NCI-H345 treated with DMSO at 0.1 percent for 48 hours (cell line): ENCODE data around the gene GLRA1.
"Not testable (repeated sequence)": the region's sequence is repeated elsewhere in the genome, so short reads cannot be mapped to it uniquely, and the experiment has no call there.

Source experiments
- DNase-seq: peaks from one replicate; lab custom pipeline; 2025; ENCODE audit not compliant: unreplicated experiment; lab: John Stamatoyannopoulos, UW

GLRA1 gene

DNA sequence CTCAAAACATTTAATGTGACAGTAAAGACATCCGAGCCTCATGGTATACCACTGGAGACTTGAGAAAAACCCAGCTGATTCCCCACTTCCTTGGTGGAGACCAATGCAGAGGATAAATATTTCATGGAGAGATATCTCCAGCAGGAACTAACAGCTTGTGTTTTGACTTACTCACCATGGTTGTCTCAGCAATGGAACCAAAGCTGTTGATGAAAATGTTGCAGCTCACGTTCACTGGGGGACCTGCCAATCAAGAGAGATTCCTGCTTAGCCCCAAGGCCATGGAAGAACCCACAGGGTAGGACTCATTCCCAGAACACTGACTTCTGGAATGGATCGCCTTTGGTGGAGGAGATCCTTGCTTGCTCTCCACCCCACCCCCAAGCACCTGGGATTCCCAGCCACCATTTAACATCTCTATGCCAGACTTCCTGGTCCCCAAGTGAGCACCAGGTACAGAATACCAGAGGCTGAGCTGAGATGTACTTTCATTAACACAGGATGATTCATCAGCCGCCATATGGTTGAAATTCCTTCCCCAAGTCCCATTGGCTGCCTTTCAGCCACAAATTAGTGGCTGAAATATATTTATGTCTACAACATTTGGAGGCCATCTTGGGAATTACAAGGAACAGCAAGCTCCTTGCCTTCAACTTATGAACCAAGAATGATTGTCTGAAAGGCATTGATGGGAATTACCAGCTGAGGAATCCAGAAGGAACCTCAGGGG lies 37.9 kb downstream of the GLRA1 start:
- DNase-seq = no peak

DNA sequence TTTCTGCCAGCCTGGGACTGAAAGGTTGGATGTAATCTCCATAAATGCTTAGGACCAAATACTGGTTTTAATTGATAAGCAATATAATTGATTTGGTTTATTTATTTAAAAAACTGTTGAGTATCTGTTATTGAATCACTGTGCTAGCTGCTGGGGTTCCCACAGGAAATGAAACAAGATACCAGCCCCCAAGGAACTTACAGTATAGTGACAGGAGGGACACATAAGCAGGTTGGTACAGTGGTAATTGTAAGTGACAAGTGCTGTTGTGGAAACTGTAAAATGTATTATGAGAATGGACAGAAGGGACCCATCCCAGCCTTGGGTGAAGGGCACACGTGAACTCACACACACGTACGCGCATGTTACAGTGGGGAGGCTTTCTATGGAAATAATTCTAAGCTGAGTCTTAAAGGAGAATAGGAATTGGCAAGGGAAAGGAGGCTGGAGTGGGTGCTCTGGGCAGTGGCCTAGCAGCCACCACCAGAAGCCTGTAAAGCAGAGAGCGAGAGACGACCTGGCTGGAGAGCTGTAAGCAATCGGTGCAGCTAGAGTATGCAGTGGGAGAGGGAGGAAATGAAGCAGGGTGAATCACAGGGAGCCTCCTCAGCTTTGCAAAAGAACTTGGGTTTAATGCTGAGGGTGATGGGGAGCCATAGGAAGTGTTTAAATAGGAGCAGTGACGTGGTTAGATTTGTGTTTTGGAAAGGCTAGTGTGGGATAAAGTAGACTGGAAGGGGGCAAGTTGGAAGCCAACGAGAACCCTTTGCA lies 39.3 kb downstream of the GLRA1 start:
- DNase-seq = no peak

DNA sequence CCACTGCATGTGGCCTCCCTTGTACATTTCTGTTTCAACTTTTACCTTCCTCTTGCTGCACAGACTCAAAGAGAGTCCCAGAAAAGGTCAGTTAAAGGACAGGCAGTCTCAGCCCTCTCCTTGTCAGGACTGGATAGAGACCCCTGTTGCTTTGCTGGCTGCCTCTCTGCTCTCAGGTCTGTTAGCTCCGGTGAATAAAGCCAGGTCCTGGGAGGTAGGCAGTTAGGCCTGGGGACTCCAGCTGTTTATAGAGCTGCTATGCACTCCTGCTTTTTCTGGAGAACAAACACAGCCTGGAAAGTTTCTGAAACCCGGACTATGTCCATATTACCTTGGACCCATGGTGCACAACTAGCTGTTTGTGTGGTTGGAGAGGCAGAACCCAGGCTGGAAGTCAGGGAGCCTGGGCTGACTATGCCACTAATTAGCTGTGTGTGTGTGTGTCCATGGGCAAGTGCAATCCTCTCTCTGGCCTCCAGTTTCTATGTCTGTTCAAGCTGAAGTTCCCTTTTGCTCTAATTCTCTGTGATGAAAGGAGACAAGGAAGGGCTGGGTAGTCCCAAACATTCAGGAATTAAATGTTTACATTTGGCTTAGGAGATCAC lies 42.9 kb downstream of the GLRA1 start:
- DNase-seq = no peak

DNA sequence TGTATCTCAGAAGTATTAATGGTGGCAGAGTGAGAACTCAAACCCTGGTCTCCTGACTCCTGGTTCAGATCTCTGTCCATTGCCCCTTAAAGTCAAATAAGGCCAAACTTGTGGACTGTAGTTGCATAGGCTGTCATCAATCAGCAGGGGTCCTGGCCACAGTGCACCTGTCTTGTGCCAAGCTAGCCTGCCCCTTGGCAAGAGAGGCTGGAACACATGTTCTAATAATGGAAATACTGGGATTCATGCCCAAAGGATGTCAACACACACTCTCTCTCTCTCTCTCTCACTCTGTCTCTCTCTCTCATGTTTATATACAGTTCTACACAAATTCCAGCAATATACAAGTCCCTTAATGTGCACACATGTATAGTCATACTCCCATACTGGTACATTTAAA lies 44.3 kb downstream of the GLRA1 start:
- no peak for DNase-seq

DNA sequence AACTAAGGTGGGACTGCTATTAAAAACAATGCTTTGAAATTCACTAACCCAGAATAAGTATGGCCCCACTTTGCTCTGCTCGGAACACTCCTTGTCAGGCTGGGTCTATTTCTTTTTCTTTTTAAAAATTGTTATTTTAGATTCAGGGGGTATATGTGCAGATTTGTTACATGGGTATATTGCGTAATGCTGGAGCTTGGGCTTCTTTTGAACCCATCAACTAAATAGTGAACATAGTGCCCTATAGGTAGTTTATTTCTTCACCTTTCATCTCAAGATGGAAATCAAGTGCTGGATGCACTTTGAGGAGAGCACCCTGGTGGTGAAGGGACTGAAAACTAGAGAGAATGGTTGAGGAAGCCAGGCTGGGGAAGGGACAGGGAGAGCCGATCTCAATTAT lies 51.0 kb downstream of the GLRA1 start:
- no peak for DNase-seq

DNA sequence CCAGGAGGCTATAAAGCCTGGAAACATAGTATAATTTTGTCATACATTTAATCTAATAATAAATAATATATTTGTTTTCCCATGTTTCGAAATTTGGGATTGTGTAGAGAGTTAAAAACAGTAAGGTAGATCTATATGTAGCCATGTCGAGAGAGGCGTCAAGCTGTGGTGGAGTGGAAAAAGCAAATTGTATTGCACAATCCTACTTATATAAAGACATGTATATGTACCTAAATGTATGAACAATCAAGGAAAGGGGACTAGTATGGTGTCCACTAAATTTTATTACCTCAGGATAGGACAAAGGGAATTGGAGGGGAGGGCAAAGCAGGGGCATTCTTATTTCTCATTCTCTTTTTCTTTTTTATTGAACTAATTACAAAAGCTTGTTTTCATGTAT lies 52.0 kb downstream of the GLRA1 start:
- no peak for DNase-seq

DNA sequence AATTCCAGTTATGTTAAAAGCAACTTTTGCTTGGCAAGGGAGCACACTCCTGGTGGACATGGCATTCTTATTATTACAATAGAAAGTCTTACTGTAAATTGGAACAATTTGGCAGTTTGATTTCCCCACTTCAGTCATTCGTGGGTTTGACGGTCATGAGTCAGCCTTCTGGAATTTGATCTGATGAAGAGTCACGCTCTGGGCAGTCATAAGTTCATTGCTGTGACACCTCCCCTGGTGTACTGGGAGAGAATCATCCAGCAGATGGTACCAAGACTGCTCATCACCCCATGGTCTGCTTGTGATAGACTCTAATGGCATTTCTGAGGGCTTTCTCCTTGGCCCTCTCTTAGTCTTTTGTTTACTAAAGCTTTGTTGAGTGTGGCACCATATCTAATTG lies 53.8 kb downstream of the GLRA1 start:
- DNase-seq = no peak

DNA sequence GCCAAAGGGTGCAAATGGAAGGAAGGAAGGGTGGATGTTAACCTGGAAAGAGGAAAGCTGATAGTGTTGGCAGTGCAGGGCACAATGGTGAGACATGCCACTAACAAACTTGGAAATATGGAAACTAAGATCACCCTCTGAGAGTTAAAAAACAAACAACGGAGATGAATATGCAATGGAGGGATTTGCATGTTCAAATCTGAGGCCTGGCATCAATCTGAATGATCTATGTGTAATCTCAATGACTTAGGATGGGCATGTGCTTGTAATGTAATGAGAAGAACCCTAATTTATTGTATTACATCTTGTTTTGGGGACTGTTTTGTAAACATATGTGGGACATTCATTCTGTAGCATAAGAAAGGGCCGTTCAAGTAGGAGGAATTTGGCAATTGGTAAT lies 54.4 kb downstream of the GLRA1 start:
- DNase-seq = no peak

DNA sequence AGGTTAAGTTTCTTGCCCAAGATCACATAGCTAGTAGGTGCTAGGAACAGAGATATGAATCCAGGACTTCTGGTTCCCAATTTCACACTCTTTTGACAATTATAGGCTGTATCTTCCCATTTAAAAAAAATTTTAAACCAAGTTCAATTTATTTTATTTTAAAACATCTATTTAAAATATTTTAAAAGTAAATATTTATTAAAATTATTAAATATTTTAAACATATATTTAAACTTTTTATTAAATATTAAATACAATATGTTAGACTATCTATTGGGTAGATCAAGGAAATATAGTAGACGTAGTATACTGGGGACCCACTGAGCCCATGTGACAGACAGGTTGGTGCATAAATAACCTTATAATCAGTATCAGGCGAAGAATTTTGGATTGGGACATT lies 54.8 kb downstream of the GLRA1 start:
- no peak for DNase-seq

DNA sequence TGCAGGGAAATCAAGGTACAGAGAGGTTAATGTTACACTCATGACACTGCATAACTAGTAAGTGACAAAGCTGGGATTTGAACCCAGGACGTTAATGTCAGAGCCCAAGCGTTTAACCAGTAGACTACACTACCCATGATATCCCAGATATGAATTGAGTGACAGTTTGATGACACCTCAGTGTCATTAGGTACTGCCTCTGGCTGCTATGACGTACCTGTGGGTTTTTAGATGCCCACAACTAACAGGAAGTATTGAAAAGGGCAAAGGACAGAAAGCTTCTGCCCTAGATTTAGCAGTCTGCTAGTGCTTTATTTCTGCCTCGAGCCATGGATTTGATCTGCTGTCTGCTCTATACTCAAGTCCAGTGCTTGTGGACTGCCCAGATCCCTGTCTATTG lies 56.2 kb downstream of the GLRA1 start:
- DNase-seq = no peak

DNA sequence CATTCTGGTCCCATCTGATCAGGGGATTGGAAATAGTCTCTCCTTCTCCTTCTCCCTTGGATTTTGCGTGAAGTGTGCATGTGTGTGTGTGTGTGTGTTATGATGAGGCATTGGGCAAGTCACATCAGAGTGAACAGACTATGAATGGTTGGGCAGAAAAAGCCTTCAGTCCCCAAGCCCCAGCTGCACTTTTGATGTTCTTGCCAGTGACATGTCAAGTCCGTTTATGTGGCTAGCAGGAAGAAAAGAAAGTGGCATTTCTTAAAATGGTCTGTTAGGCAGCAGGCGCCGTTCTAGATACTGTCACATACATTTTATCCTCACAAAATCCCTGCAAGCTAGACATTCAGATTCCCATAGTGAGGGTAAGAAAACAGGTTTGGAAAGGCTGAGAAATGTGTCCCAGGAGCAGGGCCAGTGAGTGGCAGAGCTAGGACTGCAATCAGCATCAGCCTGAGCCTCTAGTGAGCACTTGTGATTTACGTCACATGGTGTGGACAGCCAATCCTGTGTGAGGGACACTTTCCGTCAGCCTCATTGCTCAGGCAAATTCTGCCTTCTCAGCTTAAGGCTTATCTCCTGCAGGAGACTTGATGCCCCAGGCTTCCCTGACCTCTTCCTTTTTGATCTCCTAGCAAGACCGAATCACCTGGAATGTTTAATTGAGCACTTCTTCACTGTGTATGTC lies 60.4 kb downstream of the GLRA1 start:
- no peak for DNase-seq

DNA sequence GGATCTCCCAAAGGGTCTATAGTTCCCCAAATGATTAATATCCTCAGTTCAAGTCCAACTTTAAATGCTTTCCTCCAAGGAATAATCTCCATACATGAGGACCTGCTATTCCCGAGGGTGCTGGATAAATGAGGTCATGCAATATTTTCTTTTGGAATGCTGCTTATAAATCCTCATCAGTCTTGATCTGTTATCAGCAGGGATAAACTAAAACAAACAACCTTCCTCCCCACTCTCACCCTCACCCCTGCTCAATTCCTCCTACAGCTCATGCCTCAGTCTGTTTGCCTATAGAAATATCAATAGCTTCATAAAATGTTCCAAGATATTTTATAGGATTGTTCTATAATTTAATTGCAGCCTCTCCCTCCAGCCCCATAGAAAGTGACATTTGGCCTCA lies 61.1 kb downstream of the GLRA1 start:
- no peak for DNase-seq

DNA sequence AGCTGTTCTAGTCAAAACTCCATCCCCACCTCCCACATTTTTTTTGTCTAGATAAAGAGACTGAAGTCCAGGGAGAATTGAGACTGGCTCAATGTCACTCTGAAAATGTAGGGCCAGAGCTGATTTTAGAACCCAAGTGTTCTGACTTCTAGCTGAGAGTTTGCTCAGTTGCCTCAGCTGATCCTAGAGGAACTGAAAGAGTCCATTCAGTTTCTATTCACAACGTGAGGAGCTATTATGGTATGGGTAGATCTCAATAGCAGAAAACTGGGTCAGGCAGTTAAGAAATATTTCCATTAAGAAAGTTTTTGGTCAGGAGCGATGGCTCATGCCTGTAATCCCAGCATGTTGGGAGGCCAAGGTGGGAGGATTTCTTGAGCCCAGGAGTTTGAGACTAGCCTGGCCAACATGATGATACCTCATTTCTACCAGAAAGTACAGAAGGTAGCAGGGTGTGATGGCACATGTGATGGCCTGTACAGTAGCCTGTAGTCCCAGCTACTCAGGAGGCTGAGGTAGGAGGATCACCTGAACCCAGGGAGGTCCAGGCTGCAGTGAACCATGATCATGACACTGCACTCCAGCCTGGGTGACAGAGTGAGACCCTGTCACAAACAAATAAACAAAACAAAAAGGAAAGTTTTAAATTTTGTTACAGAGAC lies 61.7 kb downstream of the GLRA1 start:
- no peak for DNase-seq

DNA sequence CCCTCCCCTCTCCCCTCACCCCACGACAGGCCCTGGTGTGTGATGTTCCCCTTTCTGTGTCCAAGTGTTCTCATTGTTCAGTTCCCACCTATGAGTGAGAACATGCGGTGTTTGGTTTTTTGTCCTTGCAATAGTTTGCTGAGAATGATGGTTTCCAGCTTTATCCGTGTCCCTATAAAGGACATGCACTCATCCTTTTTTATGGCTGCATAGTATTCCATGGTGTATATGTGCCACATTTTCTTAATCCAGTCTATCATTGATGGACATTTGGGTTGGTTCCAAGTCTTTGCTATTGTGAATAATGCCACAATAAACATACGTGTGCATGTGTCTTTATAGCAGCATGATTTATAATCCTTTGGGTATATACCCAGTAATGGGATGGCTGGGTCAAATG lies 63.8 kb downstream of the GLRA1 start:
- not testable (repeated sequence) for DNase-seq

DNA sequence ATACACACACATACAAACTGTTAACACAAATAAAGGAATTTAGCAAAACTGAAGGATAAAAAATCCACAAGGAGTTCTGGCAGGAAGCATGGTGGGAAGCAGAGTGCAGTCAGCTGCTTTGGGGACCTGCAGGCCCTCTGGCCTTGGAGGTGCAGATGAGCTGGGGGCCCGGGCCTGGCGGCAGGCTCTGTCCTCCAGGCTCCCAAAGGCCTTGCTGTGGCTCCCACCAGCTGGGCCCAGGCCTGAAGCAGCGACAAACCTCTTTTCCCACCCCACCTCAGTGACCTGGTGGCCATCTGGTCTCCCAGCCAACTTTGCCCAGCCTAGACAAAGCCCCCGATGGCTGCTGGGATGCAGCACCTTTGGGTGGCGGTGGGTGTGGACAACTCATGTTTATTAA lies 67.8 kb downstream of the GLRA1 start:
- DNase-seq = no peak

DNA sequence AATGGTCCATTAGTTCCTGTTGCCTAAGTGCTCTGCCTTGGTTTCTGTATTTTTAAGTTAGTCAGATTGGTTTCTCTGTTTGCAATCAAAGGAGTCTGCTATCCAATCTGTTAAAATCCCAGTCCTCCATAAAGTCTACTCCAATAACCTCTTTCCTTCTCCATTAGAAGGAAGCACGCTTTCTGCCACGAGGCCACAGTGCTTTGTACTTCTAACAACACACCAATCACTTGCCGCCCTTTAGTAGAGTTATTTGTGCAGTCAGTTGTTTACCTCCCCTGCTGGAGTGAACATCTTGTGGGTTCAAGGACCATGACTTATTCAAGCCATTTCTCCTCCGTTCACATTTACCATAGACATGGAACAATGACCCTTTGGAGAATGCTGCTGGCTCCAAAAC lies 69.0 kb downstream of the GLRA1 start:
- peak; percentile 47 for DNase-seq

DNA sequence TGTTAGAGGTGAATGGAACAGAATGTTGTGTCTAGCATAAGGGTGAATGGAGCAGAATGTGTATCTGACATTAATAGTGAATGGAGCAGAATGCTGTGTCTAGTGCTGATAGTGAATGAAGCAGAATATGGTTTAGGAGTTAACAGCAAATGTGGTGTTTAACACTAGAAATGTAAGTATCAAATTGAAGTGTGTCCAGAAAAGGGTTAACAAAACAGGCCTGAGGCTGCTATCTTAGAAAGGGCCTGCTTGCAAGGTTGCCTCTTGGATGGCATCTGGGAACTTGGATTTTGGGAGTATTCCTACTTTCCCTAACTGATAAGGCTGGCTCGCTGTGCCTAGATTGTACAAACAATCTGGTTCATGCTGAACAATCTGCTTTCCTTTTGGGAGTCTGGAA lies 76.8 kb downstream of the GLRA1 start:
- DNase-seq = no peak

DNA sequence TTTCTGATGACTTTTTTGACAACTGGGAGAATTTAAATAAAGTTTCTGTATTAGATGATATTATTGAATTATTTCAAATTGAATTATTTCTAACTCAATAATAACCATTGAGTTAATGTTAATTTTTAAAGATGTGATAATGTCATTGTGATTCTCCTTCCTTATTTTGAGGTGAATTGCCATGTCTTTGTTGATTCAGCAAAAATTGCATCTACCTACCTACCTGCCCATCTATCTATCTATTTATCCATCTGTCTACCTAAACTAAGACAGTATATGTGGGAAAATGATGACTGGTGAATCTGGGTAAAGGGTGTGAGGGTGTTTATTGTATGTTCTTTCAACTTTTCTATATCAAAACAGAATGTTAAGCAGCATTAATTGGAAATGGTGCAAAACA lies 77.9 kb downstream of the GLRA1 start:
- DNase-seq = no peak

DNA sequence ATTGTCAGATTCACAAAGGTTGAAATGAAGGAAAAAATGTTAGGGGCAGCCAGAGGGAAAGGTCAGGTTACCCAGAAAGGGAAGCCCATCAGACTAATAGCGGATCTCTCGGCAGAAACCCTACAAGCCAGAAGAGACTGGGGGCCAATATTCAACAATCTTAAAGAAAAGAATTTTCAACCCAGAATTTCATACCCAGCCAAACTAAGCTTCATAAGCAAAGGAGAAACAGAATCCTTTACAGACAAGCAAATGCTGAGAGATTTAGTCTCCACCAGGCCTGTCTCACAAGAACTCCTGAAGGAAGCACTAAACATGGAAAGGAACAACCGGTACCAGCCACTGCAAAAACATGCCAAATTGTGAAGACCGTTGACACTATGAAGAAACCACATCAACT lies 91.8 kb downstream of the GLRA1 start:
- not testable (repeated sequence) for DNase-seq

DNA sequence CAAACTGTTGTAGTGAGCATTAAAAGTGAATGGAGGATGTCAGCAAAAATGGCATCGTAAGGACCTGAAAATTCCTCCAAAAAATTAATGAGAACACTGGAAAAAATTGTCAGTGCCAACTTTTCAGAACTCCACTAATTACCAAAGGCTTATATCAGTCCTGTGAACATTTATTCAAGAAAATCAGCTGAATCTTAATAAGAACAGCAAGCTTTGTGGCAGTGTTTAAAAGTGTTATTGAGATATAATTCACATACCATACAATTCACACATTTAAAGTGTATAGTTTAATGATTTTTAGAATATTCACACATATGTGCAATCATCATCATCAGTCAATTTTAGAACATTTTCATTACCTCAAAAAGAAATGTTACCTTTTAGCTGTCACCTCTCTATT lies 95.3 kb downstream of the GLRA1 start:
- DNase-seq = no peak

DNA sequence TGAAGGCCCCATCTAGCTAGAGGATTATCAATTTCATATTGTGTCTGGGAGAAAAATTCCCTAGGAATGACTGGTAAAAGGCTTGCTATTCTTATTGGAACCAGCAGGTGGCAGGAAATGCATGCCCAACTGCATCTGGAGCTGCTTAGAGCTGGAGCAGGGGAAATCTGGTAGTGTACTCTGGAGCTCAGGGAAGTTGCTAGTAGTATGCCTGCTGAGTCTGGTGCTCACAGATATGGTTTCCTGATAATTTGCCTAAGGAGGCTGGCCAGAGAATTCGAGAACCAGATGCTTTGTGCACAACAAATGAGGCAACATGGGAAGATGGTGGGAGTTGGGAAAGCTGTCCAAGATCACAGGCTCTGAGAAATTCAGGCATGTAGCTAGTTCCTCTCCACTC lies 99.2 kb downstream of the GLRA1 start:
- peak; percentile 53 for DNase-seq
